Endothelial cell of umbilical vein (primary cell): ENCODE results near the gene RAB27B.

Source experiments
- CTCF ChIP-seq, 2 donors: IDR thresholded peaks; 1 replicate in 1 of 2; 2 replicates in 1 of 2; pipeline ENCODE4 v1.5.1; 2011; ENCODE audit warnings: low read length in 2 of 2, mild to moderate bottlenecking in 2 of 2, moderate library complexity in 2 of 2, control low read depth in 1 of 2, inconsistent platforms in 1 of 2, low read depth in 1 of 2; ENCODE audit not compliant: insufficient read depth in 1 of 2; ENCODE audit errors: extremely low read depth in 1 of 2
- EZH2 ChIP-seq: IDR thresholded peaks from 2 replicates; pipeline ENCODE4 v1.6.1; 2012; ENCODE audit warnings: borderline replicate concordance, low read depth, mild to moderate bottlenecking, moderate library complexity, low read length, inconsistent platforms; ENCODE audit not compliant: severe bottlenecking
- MAX ChIP-seq: IDR thresholded peaks from 2 replicates; pipeline ENCODE4 v1.6.1; 2011; ENCODE audit not compliant: insufficient read depth, insufficient read length
- POLR2AphosphoS5 ChIP-seq: IDR thresholded peaks from 2 replicates; pipeline ENCODE4 v1.6.1; 2012; ENCODE audit warnings: low read depth, mild to moderate bottlenecking, control low read depth, low read length, moderate library complexity; ENCODE audit not compliant: insufficient read depth

- TF ChIP-seq CTCF (IDR thresholded peaks at IDR 0.05; ENCODE audit: extremely low read depth in 1 of 2, insufficient read depth in 1 of 2, low read depth in 1 of 2, low read length in 2 of 2) (no peak), POLR2AphosphoS5 (no peak), EZH2 (no peak), MAX (no peak)
These were observed 5.1 kb upstream of the RAB27B start for GRCh38 chr18:54822872-54823845.
